Stimulated activated CD8-positive, alpha-beta memory T cell treated with anti-CD3 and anti-CD28 coated beads, Interleukin-4, amount 100 ng/mL, for 24 hours (primary cell): ENCODE data around the gene SLC30A7.

Experiments
- DNase-seq: peaks from one replicate; pipeline ENCODE4 v3.0.0-alpha.2; 2020; ENCODE audit warnings: low read depth

The SLC30A7 gene

DNA sequence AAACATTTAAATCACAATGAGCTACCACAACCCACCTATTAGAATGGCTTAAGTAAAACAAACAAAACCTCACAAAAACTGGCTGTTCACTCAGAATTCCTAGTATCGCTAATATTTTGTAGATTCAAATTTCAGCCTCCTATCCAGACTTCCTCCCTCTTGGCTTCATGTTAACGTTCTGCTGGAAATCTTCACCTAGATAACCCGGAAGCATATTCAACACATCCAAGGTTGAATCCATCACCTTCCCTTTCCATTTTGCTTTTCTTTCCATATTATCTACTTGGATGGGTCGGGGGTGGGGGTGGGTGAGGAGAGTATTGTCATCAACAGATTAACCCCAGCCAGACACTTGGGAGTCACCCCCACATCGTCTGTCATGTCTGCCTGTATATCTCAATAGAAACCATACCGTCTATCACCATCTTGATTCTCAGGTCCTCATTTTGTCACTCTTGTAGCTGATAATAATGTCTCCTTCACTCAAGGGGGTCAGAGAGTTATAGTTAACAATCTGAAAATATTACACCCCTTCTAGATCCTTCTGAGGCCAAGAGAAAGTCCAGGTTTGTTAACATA is 131.4 kb downstream of the SLC30A7 start:
- DNase-seq: no peak

DNA sequence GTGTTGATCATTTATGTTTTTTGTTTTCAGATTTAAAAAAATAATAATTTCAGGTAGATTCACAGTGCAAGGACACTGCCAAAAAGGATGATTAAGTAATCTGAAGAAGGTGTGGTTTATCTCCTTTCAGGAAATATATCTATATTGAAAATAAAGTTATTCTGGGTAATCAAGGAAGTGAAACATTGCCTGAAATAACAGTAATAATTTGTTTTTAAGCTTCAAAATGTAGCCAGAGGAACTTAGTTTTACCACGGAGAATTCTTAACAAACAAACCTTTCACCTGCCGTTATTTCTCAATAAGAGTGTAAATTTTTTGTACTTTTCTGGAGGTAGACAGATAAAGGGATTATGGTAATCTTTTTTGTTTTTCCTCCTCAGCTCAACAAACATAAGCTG is 132.6 kb downstream of the SLC30A7 start:
- DNase-seq: no peak

DNA sequence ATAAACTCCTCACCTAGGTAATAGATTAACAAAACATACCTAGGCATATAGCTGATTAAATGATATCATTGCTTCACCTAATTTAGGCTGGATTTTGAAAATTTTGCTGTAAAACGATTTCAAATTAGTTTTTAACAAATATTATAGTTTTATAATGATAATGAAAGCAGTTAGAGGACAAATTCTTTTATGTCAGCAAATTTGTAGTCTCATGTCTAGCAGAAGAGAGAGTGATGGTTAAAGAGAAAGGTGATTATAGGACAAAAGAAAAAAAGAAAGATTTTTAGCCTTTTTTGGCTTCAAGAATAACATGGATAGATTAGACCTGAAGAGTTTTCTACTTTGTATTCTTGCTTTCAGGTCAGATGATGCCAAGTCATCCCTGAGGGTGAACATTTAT is 133.3 kb downstream of the SLC30A7 start:
- no peak for DNase-seq

DNA sequence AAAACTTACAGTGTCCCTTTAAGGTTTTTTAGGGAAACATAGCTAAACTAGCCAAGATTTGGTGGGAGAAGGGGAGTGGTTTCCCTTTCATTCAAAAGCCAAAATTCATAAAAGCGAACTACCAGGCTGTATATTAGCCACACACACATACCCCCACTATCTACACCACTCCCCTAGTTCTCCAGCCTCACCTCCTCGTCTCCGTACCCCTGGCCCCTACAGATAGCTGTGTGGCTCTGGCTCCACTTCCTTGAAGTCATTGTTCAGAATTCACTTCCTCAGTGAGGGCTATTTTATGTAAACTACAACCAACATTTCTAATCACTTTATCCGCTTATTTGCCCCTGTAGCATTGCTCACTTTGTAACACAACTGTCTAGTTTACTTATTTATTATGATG is 135.0 kb downstream of the SLC30A7 start:
- no peak for DNase-seq
